Stimulated activated CD4-positive, alpha-beta T cell treated with anti-CD3 and anti-CD28 coated beads, TNF-alpha, amount 100 ng/mL, for 4 hours (primary cell): ENCODE measurements around the gene TAS1R3.
A peak's percentile ranks its signal among the peaks of the same experiment; 100 is the strongest.

Experiments used
- DNase-seq, 3 experiments: peaks; one replicate each; pipeline ENCODE4 v3.0.0-alpha.2; 2020; ENCODE audit warnings: low read depth in 3 of 3

TAS1R3 gene

GRCh38 chr1:1331068-1331965, at the start of gene TAS1R3:
TSS of gene TAS1R3 (plus strand) at chr1:1331280. CDS start at chr1:1331346, 66 bp downstream.
- no peak for DNase-seq

GRCh38 chr1:1281533-1282321, 49.4 kb upstream of the TAS1R3 start:
- no peak for DNase-seq

GRCh38 chr1:1282998-1283397, 48.1 kb upstream of the TAS1R3 start:
- DNase-seq, result no peak

- DNase-seq, result no peak
These were observed 47.3 kb upstream of the TAS1R3 start for GRCh38 chr1:1283821-1284220.

GRCh38 chr1:1284221-1285101, 46.6 kb upstream of the TAS1R3 start:
- DNase-seq, result no peak

GRCh38 chr1:1285102-1285571, 45.9 kb upstream of the TAS1R3 start:
- no peak for DNase-seq

- DNase-seq, result no peak
These were observed 45.3 kb upstream of the TAS1R3 start for GRCh38 chr1:1285611-1286311.

- no peak for DNase-seq
These were observed 44.5 kb upstream of the TAS1R3 start for GRCh38 chr1:1286313-1287261.

- DNase-seq, result no peak
These were observed 43.6 kb upstream of the TAS1R3 start for GRCh38 chr1:1287288-1288110.

- peak; percentile 46 to 50 (median 48) for DNase-seq
These were observed 40.8 kb upstream of the TAS1R3 start for GRCh38 chr1:1290238-1290731.

GRCh38 chr1:1291023-1291528, 40.0 kb upstream of the TAS1R3 start:
- DNase-seq, result no peak

- peak; percentile 45 to 52 (median 51) for DNase-seq
These were observed 39.3 kb upstream of the TAS1R3 start for GRCh38 chr1:1291548-1292441.

- no peak for DNase-seq
These were observed 38.7 kb upstream of the TAS1R3 start for GRCh38 chr1:1292442-1292779.

- DNase-seq, result no peak
These were observed 38.2 kb upstream of the TAS1R3 start for GRCh38 chr1:1292851-1293250.

GRCh38 chr1:1293263-1294249, 37.5 kb upstream of the TAS1R3 start:
- DNase-seq, result no peak

- no peak for DNase-seq
These were observed 36.7 kb upstream of the TAS1R3 start for GRCh38 chr1:1294250-1294890.
